HL-60 (cell line): ENCODE measurements around the gene LRRC37B.
"Not testable (repeated sequence)": the region's sequence is repeated elsewhere in the genome, so short reads cannot be mapped to it uniquely, and the experiment has no call there.

ENCODE experiments used
- CTCF ChIP-seq: IDR thresholded peaks from one replicate; pipeline ENCODE4 v1.5.1; 2011; ENCODE audit warnings: low read length, control low read depth, inconsistent platforms; ENCODE audit not compliant: insufficient read depth
- GABPA ChIP-seq: IDR thresholded peaks from 2 replicates; pipeline ENCODE4 v1.6.1; 2012; ENCODE audit warnings: low read depth

- not testable (repeated sequence) for TF ChIP-seq CTCF, GABPA
Measured at GRCh38 chr17:32060695-32061094, 53.5 kb downstream of the LRRC37B start.
